Stimulated activated CD4-positive, alpha-beta T cell treated with anti-CD3 and anti-CD28 coated beads, Interleukin-2, amount 100 ng/mL, for 24 hours (primary cell): Measurements from ENCODE around the gene SLC1A5.
"Not testable (repeated sequence)": the region's sequence is repeated elsewhere in the genome, so short reads cannot be mapped to it uniquely, and the experiment has no call there.

Source experiments
- DNase-seq, 2 donors: peaks; one replicate each; pipeline ENCODE4 v3.0.0-alpha.2; 2020

SLC1A5 gene

DNA sequence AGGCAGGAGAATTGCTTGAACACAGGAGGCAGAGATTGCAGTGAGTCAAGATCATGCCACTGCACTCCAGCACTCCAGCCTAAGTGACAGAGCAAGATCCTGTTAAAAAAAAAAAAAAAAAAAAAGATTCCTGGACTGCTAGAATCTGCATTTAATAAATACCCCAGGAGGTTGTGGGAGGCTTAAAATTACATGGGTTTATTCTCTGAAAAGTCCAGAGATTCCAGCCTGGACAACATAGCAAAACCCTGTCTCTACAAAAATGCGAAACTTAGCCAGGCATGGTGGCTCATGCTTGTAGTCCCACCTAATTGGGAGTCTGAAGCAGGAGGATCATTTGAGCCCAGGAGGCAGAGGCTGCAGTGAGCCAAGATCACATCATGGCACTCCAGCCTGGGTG lies 9.5 kb upstream of the SLC1A5 start:
- no peak for DNase-seq

DNA sequence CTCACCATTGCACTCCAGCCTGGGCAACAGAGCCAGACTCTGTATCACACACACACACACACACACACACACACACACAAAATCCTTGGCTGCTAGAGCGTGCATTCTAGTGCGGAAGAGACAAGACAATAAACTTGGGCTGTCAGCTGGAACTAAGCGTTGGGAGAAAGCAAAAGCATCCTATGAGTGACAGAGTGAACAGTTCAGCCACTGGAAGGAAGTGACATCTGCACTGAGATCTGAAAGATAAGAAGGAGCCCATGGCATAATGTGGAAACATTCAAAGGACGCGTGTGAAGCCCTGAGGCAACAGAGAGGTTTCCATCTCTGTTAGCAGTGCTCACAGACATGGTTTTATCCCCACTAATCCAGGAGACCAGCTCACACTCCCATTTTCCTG lies 3.5 kb upstream of the SLC1A5 start:
- no peak for DNase-seq

DNA sequence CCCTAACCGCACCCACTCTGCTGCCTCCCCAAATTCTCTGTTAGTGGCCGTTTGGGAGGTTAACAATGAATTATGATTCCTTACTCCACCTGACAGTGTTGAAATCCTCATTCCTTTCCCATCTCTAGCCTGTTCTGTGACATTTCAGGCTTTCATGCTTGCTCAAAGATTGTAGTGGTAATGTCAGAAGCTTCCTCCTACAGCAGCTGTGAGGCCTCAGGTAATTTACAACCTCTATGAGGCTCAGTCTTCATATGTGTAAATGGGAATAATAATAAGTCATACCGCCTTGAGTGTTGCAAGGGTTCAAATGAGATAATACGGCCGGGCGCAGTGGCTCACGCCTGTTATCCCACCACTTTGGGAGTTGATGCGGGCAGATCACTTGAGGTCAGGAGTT lies 977 bp upstream of the SLC1A5 start:
- no peak for DNase-seq

GRCh38 chr19:46788968-46789338 lies 559 bp upstream of the SLC1A5 start:
- no peak for DNase-seq

DNA sequence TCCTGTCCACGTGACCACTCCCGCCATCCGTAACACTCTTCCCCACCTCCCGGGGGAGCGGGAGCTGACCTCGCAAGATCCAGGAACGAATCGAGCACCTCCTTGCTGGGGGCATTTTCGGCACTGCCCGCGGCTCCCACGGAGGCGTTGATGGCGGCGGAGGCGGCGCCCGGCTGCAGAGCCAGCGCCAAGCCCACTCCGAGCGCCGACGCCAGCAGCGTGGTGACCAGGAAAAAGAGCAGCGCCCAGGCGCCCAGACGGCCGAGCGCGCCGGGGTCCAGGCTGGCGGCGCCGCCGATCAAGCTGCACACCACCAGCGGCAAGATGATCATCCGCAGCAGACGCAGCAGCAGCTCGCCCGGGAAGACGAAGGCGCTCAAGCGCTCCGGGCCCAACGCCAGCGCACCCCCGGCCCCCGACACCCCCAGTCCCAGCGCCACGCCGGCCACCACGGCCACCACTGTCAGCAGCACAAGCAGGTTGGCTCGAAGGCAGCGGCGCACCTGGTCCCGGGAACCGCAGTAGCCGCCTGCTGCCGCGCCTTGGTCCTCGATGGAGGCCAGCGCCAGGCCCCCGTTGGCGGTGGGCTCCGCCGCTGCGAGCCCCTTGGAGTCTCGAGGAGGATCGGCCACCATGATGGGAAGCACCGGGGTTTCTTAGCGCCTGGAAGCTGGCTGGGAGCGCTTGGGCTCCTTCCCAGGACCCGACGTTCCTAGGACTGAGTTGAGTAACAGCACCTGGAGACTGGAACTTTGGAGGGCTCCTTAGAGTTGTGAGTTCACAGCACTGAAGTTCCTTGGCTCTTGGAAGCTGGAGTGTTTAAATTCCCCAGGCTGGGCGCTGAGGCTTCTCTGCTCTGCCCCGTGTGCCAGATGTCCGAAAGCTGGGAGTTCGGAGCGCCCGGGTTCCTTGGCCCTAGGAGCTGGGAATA lies 798 bp downstream of the SLC1A5 start:
- peak; percentile 48 to 55 for DNase-seq

DNA sequence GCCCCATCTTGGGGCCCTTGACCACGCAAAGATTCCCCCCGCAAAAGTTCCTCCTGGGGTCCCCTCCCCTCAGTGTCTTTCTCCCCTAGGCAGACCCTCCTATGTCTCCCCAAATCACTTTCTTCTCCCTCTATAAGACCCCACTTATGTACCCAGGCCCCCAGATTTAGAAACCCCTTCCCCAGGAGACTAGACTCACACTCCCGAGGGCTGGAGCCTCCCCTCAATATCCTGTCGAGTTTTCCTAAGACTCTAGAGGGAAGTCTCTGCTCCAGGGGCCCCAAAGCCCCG lies 1.4 kb downstream of the SLC1A5 start:
- DNase-seq = no peak

DNA sequence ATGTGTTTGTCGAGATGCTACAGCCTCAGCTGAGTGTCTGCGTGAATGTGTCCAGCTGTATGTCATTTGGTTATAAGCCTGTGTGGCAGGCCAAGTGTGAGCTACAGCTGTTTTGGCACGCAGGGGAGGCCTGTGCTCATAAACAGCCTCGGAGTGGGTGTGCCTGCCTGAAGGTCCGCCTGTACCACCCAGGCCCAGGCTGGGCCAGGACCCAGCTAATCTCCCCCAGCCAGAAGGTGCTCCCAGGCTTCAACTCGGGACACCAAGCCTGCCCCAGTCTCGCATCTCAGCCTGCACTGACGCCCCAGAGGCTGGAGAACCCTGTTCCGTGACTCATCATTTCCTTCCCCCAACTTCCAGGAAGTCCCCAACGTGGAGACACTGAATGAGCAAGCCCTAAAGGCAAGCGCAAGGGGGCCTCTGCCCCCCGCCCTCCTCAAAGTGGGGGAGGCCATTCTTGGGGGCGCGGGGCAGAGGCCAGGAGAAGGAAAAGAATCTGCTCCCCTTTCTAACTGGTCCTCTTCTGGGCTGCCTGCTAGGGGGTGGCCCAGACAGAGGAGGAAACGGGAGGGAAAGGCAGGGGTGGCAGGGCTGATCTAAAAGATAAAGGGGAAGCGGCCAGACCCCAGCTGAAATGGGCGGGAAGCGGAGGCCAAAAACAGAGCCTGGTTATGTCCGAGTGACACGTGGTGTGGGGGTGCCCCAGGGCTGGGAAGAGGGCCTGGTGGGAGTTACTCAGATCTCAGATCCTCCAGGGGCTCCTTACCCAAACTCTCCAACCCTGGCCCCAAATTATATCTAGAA lies 2.0 kb downstream of the SLC1A5 start:
- peak; percentile 80 to 86 for DNase-seq

DNA sequence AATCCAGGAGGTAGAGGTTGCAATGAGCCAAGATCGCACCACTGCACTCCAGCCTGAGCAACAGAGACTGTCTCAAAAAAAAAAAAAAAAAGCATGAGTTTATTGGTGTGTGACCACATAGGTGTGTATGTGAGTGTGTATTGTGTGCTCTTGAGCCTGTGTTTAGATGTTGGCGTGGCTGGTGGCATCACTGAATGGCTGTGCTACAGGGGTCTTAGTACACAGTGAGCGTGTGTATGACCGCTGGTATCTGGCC lies 2.5 kb downstream of the SLC1A5 start:
- no peak for DNase-seq

DNA sequence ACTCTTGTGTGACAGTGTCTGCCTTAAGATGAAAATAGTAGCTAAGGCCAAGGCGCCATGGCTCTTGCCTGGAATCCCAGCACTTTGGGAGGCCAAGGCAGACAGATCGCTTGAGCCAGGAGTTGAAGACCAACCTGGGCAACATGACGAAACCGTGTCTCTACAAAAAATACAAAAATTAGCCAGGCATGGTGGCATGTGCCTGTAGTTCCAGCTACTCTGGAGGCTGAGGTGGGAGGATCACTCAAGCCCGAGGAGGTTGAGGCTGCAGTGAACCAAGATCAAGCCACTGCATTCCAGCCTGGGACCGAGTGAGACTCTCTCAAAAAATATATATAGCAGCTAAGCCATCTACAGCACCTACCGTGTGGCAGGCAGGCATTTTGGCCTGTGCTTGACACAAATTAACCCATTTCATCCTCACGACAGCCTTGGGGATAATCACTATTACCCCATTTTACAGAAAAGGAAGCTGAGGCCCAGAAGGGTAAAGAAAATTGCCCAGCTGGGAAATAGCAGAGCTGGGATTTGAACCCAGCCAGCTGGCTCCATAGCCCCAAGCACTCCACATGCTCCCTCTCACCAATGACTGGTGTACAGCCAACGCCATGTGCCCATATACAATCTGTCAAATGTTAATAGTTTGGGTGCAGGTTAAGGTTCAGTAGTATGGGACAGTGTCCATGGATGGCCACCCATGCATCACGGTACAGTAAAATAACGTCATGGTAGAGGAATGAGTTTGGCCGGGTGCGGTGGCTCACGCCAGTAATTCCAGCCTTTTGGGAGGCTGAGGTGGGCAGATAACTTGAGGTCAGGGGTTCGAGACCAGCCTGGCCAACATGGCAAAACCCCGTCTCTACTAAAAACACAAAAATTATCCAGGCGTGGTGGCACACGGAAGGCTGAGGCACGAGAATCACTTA lies 3.1 kb downstream of the SLC1A5 start:
- no peak for DNase-seq

- DNase-seq = peak; percentile 72 to 74
Observed at GRCh38 chr19:46784262-46785053, 3.9 kb downstream of the SLC1A5 start.

- DNase-seq = no peak
Observed at GRCh38 chr19:46783670-46784069, 4.7 kb downstream of the SLC1A5 start.

DNA sequence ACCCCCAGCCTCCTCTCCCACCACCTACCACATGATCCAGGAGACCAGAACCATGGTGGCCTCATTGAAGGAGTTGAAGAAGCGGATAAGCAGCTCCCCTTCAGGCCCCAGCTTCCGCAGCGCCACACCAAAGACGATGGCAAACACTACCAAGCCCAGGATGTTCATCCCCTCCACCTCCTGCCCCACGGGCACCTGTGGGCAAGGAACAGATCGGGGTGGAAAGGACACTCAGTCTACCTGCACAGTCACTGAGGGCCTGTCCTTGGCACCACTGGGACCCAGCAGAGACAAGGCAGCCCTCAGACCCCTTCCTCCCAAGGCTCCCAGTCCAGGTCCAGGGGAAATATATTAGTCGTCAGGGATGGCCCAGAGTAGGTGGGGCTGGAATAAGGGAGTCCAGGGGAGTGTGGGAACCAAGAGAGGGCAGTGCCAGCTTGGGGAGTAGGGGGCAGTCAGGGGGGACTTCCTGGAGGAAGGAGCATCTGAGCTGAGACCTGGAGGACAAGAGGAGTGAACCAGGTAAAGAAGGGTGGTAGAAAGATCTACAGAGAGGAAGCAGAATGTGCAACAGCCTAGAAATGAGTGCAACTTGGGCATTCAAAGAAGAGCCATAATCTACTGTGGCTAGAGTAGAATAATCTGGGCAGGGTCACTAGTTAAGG lies 5.9 kb downstream of the SLC1A5 start:
- DNase-seq = no peak

GRCh38 chr19:46777956-46778645 lies 10.3 kb downstream of the SLC1A5 start:
- DNase-seq = not testable (repeated sequence)

DNA sequence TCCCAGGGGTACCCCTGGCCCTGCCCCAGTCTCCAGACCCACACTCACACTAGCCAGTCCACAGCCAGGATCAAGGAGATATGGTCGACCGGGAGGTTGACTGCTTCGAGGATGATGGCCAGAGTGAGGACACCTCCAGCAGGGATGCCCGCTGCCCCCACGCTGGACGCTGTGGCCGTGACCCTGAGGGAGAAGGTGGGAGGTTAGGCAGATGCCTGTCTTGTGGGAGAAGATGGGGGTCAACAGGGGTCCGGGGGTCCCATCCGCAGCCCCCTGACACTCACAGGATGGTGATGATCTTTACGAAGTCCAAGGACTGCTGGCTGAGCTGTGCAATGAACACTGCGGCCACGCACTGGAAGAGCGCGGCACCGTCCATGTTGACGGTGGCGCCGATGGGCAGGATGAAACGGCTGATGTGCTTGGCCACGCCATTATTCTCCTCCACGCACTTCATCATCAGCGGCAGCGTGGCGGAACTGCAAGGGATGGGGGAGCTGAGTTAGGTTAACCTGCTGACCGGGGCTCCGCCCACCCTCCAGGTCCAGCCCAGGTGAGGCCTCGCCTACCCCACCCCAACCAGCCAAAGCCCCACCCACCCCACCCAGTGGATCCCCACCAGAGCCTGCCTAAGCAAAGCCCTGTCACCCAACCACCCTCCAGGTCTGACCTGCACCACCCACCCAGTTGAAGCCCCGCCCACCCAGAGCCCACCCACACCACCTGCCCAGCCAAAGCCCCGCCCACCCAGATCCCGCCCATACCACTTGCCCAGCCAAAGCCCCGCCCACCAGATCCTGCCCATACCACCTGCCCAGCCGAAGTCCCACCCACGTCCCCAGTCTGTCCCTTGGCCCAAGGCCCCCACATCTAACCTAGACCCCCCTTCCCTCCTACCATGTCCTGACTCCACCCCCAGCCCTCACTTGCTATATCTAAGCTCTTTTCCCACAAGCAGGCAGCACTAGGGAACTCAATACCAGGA lies 11.2 kb downstream of the SLC1A5 start:
- peak in 1 of 2 donors; percentile 48 for DNase-seq

DNA sequence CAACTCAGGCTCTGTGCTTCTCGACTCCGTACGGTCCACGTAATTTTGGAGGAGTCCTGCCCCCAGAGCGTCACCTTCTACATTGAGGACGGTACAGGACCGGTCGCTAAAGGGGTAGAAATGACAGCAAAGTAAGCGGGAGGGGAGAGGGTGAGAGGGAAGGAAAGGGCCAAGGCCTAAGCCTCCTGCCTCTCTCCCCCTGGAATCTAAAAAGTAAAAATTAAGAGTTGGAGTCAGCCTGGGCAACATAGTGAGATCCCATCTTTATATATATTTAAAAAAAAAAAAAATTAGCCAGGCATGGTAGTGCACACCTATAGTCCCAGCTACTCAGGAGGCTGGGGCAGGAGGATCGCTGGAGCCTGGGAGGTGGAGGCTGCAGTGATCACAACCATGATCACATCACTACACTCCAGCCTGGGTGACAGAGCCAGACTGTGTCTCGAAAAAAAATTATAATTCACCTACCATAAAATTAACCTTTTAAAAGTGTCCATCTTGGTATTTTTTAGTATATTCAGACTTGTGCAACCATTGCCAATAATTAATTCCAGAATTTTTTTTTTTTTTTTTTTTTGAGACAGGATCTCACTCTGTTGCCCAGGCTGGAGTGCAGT lies 12.6 kb downstream of the SLC1A5 start:
- DNase-seq = no peak

- no peak for DNase-seq
Observed at GRCh38 chr19:46773018-46773399, 15.4 kb downstream of the SLC1A5 start.

- peak in 1 of 2 donors; percentile 31 for DNase-seq
Observed at GRCh38 chr19:46772170-46773017, 16.0 kb downstream of the SLC1A5 start.

- not testable (repeated sequence) for DNase-seq
Observed at GRCh38 chr19:46768746-46769145, 19.6 kb downstream of the SLC1A5 start.
